SKM-1 (cell line): Measurements from ENCODE around the gene ZFPL1.

ENCODE experiments used
- DNase-seq: peaks from one replicate; lab custom pipeline; 2025; ENCODE audit not compliant: unreplicated experiment; lab: John Stamatoyannopoulos, UW

Gene ZFPL1

GRCh38 chr11:65083834-65084597 is at the start of gene ZFPL1, which contains the start of gene CDCA5:
Gene ZFPL1 (plus strand): TSS chr11:65084222. CDS start chr11:65084699, 477 bp downstream.
Gene CDCA5 (minus strand): TSS chr11:65084040. CDS start chr11:65083978, 62 bp downstream.
- peak; percentile 94 for DNase-seq

DNA sequence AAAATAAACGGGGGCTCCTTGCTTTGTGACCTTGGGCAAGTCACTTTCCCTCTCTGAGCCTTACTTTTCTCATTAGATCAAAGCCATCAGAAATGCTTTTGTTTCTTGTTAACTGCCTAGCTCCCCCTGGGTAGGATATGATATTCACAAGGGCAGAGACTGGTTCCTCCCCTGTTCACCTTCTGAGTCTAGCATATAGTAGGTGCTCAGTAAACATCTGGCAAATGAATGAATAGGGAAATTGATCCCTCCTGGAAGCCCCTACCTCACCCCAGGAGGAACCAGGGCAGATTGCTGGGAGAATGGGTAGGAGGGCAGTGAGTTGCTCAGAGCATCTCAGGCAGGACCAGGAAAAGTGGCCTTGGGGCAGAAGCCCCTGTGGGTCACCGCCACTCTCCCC is 49.6 kb upstream of the ZFPL1 start:
- DNase-seq: no peak

DNA sequence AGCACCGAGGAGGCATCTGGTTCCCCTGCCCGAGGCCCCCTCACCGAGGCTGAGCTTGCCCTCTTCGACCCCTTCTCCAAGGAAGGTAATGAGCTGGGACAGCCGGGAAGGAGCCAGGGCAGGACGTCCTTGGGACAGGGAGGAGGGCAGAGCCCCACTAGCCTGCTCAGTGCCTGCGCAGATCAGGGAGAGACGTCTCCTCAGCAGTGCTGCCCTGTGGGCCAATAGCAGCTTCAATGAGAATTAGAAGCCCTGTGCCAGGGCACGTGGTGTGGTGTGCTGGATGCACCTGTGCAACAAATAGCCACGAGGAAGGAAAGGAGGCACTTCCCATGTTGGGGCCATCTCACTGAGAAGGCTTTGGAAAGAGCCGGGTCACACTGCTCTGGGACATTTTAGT is 48.4 kb upstream of the ZFPL1 start:
- no peak for DNase-seq

- no peak for DNase-seq
Observed at GRCh38 chr11:65036931-65037330, 47.1 kb upstream of the ZFPL1 start.

DNA sequence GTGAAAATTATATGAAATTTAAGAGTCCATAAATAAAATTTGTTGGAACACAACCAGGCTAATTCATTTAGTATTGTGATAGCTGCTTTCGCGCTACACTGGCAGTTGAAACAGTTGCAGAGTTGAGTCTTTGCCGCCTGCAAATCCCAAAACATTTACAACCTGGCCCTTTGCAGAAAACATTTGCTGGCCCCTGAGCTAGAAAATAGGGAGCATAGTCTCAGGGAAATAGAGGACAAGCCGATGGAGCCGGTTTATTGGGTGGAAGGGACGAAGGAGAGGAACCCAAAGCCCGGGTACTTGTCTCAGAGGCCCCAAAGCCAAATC is 43.5 kb upstream of the ZFPL1 start:
- no peak for DNase-seq

GRCh38 chr11:65040847-65041622 is 43.0 kb upstream of the ZFPL1 start, which contains the start of gene SAC3D1:
Gene SAC3D1 (plus strand): TSS chr11:65041210. CDS start chr11:65041293, 83 bp downstream.
- DNase-seq: peak; percentile 92

GRCh38 chr11:65042891-65043290 is 41.1 kb upstream of the ZFPL1 start:
- DNase-seq: no peak

DNA sequence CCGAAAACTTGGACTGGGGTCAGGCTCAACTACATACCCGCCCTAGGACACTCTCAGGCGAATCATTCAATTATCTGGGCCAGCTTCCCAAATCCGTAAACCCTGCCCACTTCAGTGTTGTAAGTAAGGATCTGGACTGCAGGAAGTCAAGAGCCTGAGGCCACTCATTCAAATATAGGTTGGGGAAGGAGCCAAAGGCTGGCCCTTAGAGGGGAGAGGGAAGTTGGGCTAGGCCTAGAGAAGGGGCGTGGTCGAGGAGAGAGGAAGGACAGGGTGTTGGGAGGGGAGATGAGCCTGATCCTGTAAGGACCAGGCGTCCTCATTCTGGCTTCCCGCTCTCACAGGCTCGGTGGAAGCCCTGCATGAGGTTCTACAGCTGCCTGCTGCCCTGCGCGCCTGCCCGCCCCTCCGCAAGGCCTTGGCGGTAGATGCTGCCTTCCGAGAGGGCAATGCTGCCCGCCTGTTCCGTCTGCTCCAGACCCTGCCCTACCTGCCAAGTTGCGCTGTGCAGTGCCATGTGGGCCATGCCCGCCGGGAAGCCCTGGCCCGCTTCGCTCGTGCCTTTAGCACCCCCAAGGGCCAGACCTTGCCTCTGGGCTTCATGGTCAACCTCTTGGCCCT is 40.0 kb upstream of the ZFPL1 start:
- peak; percentile 36 for DNase-seq

GRCh38 chr11:65045061-65045460 is 39.0 kb upstream of the ZFPL1 start:
- DNase-seq: no peak

GRCh38 chr11:65045728-65046127 is 38.3 kb upstream of the ZFPL1 start:
- DNase-seq: no peak

DNA sequence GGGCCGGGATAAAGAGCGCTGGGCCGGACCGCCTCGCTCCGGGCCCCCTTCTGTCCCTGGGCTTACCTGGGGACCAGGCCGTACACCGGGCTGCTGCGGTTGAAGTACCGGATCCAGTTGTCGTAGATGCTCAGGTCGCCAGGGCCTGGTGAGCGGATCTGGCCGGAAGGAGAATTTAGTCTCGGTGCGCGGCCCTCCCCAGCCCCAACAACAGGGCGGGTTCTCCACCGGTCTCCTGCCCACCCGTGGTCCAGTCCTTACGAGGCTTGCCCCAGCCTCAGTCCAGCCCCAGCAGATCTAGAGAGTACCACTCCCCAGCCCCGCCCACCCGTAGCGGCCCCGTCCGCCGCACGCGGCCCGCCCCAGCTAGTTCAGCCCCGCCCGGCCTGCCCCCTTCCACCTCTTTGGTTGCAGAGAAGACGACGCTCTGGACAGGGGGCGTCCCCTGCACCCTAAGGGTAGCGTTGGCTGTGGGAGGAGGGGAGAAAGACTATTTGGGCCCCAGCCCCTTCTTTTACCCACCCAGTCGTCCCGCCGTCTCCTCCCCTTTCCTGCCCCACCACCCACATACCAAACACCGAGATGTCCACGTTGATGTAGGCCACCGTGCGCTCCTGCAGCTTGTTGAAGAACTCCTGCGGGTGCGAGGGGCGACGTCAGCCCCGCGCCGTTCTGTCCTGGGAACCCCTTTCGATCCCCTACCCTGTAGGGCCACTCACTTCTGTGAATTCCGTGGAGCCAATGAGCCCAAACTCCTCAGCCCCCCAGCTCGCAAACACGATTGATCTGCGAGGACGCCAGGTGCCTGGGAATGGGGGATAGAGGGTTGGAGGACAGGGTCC is 36.2 kb upstream of the ZFPL1 start:
- DNase-seq: no peak

GRCh38 chr11:65051398-65051858 is 32.6 kb upstream of the ZFPL1 start:
- DNase-seq: no peak

- DNase-seq: no peak
Observed at GRCh38 chr11:65053827-65054508, 30.1 kb upstream of the ZFPL1 start.

- DNase-seq: no peak
Observed at GRCh38 chr11:65055538-65055937, 28.5 kb upstream of the ZFPL1 start.

GRCh38 chr11:65056999-65057398 is 27.0 kb upstream of the ZFPL1 start:
- DNase-seq: no peak

DNA sequence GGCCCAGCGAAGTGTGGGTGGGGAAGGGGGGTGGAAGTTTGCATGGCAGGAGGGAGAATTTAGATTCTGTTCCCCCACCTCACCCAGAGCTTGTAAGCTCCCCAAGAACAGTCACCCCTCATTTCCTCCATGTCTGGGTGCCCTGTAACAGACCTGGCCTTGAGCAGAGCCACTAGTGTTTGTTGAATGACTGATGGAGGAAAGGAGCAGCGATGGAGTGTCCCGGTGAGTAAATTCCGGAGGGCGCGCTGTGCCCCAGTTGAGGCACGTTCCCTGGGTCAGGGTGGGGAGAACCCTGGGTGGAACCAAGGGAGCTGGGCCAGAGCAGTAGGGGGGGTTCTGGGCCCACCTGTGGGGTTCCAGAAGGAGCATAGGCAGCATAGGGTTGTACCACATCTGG is 26.5 kb upstream of the ZFPL1 start:
- DNase-seq: no peak

DNA sequence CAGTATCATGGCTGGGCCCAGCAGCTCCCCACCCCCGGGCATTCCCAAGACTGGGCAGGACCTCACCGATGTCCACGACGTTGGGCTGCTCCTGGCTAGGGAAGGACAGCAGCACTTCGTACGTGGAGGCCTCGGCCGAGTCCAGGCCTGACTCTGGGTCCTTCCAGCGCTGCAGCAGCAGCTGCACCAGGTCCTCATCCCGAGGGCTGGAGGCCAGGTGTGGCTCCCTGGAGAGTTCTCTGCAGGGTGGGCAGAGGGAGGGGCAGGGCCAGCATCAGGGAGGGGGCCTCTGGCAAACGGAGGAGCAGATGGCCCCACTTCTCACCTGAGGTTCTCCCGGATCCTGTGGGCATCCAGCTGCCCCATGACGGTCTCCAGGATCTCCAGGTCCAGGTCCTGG is 26.0 kb upstream of the ZFPL1 start:
- no peak for DNase-seq

DNA sequence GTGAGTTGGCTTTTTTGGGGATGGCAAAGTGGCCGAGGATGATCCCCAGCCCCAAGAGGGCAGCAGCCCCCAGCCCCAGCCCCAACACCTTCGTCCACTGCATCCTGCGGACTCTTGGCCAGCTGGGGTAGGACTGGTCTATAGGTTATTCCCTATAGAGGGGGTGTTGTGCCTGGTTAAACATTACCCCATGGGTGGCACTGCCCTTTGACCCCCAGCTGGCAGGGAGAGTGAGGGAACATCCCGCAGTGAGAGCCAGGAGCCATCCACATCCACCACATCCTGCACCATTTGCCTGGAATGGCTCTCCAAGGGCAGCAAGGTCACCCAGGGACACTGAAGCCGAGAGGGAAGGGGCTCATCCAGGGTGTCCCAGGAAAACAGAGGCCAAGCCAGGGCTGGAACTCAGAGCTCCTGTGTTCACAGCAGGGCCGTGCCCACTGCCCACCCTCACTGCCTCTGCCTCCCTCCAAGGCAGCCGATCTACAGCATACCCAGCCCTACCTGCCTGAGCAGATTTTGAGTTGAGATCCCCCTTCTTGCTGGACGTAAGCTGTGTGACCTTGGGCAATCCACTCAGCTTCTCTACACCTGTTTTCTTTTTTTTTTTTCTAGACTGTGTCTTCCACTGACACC is 25.5 kb upstream of the ZFPL1 start, which contains the start of gene NAALADL1:
NAALADL1 (minus strand) TSS at position 135 of the 636 bp plus-strand sequence; CDS start at position 103, 32 bp downstream.
- no peak for DNase-seq

- no peak for DNase-seq
Observed at GRCh38 chr11:65059523-65059922, 24.5 kb upstream of the ZFPL1 start.
